LNCaP clone FGC (cell line): Measurements from ENCODE around the gene WDR93.

ENCODE experiments used
- DNase-seq: peaks from one replicate; pipeline ENCODE4 v3.0.0-alpha.2; 2011; ENCODE audit warnings: low read depth
- H3K4me3 ChIP-seq: 2 replicates; pipeline ENCODE4 v1.5.1; 2011; ENCODE audit warnings: mild to moderate bottlenecking, low read depth, low read length, control low read depth
- CTCF ChIP-seq: IDR thresholded peaks from 2 replicates; pipeline ENCODE4 v1.5.1; 2012; ENCODE audit warnings: mild to moderate bottlenecking; ENCODE audit not compliant: control insufficient read depth, insufficient read depth; ENCODE audit errors: extremely low read depth

The WDR93 gene

GRCh38 chr15:89662893-89663626 lies 27.6 kb upstream of the WDR93 start:
- no peak for DNase-seq
- H3K4me3 ChIP-seq, result no peak overlapping the region
- TF ChIP-seq CTCF, result no peak

- DNase-seq, result no peak
- H3K4me3 ChIP-seq, result no peak overlapping the region
Observed at GRCh38 chr15:89664441-89665350, 25.9 kb upstream of the WDR93 start.

GRCh38 chr15:89665449-89666181 lies 25.0 kb upstream of the WDR93 start:
- no peak for TF ChIP-seq CTCF
- DNase-seq, result no peak
- no peak overlapping the region for H3K4me3 ChIP-seq

More at GRCh38 chr15:89664441-89665350, 25.9 kb upstream of the WDR93 start:
- no peak for TF ChIP-seq CTCF

GRCh38 chr15:89666184-89666857 lies 24.3 kb upstream of the WDR93 start:
- TF ChIP-seq CTCF, result no peak
- DNase-seq, result no peak
- no peak overlapping the region for H3K4me3 ChIP-seq

GRCh38 chr15:89666858-89667705 lies 23.5 kb upstream of the WDR93 start:
- H3K4me3 ChIP-seq, result no peak overlapping the region
- no peak for DNase-seq
- no peak for TF ChIP-seq CTCF

GRCh38 chr15:89667706-89667960 lies 23.0 kb upstream of the WDR93 start:
- no peak for DNase-seq
- no peak overlapping the region for H3K4me3 ChIP-seq
- TF ChIP-seq CTCF, result no peak
